WI38 (cell line): ENCODE results near the gene PNLIPRP3.
A peak's percentile ranks its signal among the peaks of the same experiment; 100 is the strongest.

Experiments used
- H3K4me3 ChIP-seq: 2 replicates; pipeline ENCODE4 v1.5.1; 2011; ENCODE audit warnings: low read depth, mild to moderate bottlenecking, control low read depth, low read length
- CTCF ChIP-seq: IDR thresholded peaks from 2 replicates; pipeline ENCODE4 v1.5.1; 2012; ENCODE audit warnings: low read depth, mild to moderate bottlenecking, control low read depth, low read length

The PNLIPRP3 gene

GRCh38 chr10:116504786-116505185, 77.1 kb downstream of the PNLIPRP3 start:
- TF ChIP-seq CTCF, result no peak
- H3K4me3 ChIP-seq, result no peak overlapping the region

GRCh38 chr10:116510565-116510964, 82.9 kb downstream of the PNLIPRP3 start:
- TF ChIP-seq CTCF, result no peak
- H3K4me3 ChIP-seq, result no peak overlapping the region

GRCh38 chr10:116511365-116511764, 83.7 kb downstream of the PNLIPRP3 start:
- TF ChIP-seq CTCF, result no peak

GRCh38 chr10:116521424-116522290, 94.0 kb downstream of the PNLIPRP3 start:
- H3K4me3 ChIP-seq, result no peak overlapping the region
- peak; percentile 67 for TF ChIP-seq CTCF

More at GRCh38 chr10:116511365-116511764, 83.7 kb downstream of the PNLIPRP3 start:
- H3K4me3 ChIP-seq, result no peak overlapping the region

DNA sequence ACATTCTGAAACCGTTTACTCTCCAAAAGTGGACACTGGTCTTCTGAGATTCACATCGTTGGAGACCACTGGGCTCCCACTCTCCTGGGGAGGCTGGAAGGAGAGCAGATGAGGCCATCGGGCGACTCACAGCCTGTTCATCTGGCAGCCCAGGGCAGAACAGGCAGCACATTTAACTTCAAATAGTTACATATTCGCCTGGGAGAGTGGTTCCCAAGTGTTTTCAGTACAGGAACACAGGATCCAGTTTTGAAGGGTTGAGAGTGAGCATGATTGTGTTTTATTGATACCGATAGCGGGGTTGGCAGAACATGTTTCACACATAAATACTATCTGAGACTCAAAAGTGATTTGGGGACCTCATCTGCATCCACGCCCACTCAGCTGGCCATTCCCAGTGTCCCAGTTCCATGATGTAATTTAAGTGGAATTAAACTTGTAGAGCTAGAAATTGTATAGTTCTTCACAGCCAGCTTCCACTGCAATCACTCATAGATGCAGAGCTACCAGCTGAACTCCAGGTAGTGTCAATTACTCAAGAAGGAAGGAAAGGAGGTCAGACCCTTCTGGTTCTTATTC, 95.2 kb downstream of the PNLIPRP3 start:
- H3K4me3 ChIP-seq, result no peak overlapping the region
- TF ChIP-seq CTCF, result no peak

DNA sequence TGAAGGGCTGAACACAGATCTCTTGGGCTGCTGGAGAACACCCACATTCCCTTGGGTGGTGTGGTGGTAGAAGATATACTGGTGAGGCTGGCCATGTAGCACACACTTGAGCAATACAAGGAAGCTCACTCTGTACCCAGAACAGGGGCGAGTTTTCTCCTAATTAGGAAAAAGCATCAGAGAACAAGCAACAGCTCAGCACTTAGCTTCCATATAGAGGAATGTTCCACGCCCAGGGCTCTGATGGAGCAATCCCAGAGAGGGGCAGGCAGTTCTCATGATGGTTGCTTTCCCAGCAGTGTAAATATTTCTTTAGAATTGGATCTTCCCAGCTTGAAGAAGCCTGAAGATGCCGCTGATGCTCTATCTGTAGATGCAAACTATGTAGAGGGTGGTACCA, 97.1 kb downstream of the PNLIPRP3 start:
- H3K4me3 ChIP-seq, result no peak overlapping the region
- TF ChIP-seq CTCF, result no peak

GRCh38 chr10:116526219-116526618, 98.6 kb downstream of the PNLIPRP3 start:
- TF ChIP-seq CTCF, result no peak

More at GRCh38 chr10:116526219-116526618, 98.6 kb downstream of the PNLIPRP3 start:
- no peak overlapping the region for H3K4me3 ChIP-seq
